OCI-LY7 (cell line): ENCODE measurements around the gene DTNB. TPM values are rescaled to one million over a fixed set of nuclear protein-coding genes. Genes with fewer than 3 reads are reported as not detected.

Source experiments
- BruUV-seq: library from RNA; stranded (reverse); fragments of 400-500 nt; replicated peaks from 2 replicates; lab custom pipeline; 2021; lab: Mats Ljungman, UMichigan
- CTCF ChIA-PET: fragments of 300-600 bp; sonication (Branson Sonifier 250); formaldehyde crosslinking; loops from one replicate; lab custom pipeline; 2022; ENCODE audit warnings: antibody characterized with exemption; ENCODE audit not compliant: unreplicated experiment; lab: Charles Lee
- POLR2A ChIA-PET: fragments of 300-600 bp; sonication (Branson Sonifier 250); formaldehyde crosslinking; loops from one replicate; lab custom pipeline; 2022; ENCODE audit warnings: antibody characterized with exemption; lab: Charles Lee
- DNase-seq: peaks from one replicate; pipeline ENCODE4 v3.0.0-alpha.2; 2015; ENCODE audit warnings: low spot score
- H2AFZ ChIP-seq: fragments of 200-600 bp; sonication (generic), shearing (Covaris generic); 2 replicates; pipeline ENCODE4 v1.6.1; 2014; ENCODE audit warnings: mild to moderate bottlenecking, antibody characterized with exemption, low read length, moderate library complexity
- H3K27ac ChIP-seq: fragments of 200-600 bp; sonication (generic); 2 replicates; pipeline ENCODE4 v1.5.1; 2014; ENCODE audit warnings: mixed run types, low read depth, mild to moderate bottlenecking, moderate library complexity, low read length, inconsistent platforms; ENCODE audit not compliant: poor library complexity, severe bottlenecking
- H3K36me3 ChIP-seq: fragments of 200-600 bp; sonication (generic); 2 replicates; pipeline ENCODE4 v1.6.1; 2014; ENCODE audit warnings: mild to moderate bottlenecking, antibody characterized with exemption, low read length, moderate library complexity, mixed read lengths; ENCODE audit not compliant: insufficient read depth
- H3K4me1 ChIP-seq: fragments of 200-600 bp; sonication (generic); 2 replicates; pipeline ENCODE4 v1.5.1; 2014; ENCODE audit warnings: mild to moderate bottlenecking, low read length; ENCODE audit not compliant: insufficient read depth, poor library complexity, severe bottlenecking
- H3K4me2 ChIP-seq: fragments of 200-600 bp; sonication (generic); 2 replicates; pipeline ENCODE4 v1.6.1; 2014; ENCODE audit warnings: mild to moderate bottlenecking, low read length
- H3K4me3 ChIP-seq: fragments of 200-600 bp; sonication (generic); 2 replicates; pipeline ENCODE4 v1.5.1; 2014; ENCODE audit warnings: mild to moderate bottlenecking, low read depth, low read length; ENCODE audit not compliant: poor library complexity, severe bottlenecking
- H3K79me2 ChIP-seq: fragments of 200-600 bp; sonication (generic); 2 replicates; pipeline ENCODE4 v1.6.1; 2016; ENCODE audit warnings: low read depth, mild to moderate bottlenecking, low read length, moderate library complexity, mixed read lengths; ENCODE audit not compliant: insufficient read depth
- H3K9me2 ChIP-seq: fragments of 200-600 bp; sonication (generic); 2 replicates; pipeline ENCODE4 v1.6.1; 2016; ENCODE audit warnings: mild to moderate bottlenecking, low read length, mixed read lengths; ENCODE audit not compliant: insufficient read depth
- H3K9me3 ChIP-seq: fragments of 200-600 bp; sonication (generic); 2 replicates; pipeline ENCODE4 v1.6.1; 2014; ENCODE audit warnings: mild to moderate bottlenecking, mixed run types, low read length, mixed read lengths
- H4K20me1 ChIP-seq: fragments of 200-600 bp; sonication (generic); 2 replicates; pipeline ENCODE4 v1.6.1; 2014; ENCODE audit warnings: mild to moderate bottlenecking, antibody characterized with exemption, low read length, moderate library complexity, mixed read lengths; ENCODE audit not compliant: insufficient read depth
- EZH2phosphoT487 ChIP-seq: fragments of 200-600 bp; sonication (generic); IDR thresholded peaks from 2 replicates; pipeline ENCODE4 v1.6.1; 2018; ENCODE audit warnings: low read depth, borderline replicate concordance, mild to moderate bottlenecking, mixed run types, antibody characterized with exemption, low read length, moderate library complexity, mixed read lengths
- intact Hi-C: fragments of 100-400 bp; cut with micrococcal nuclease; formaldehyde crosslinking; loops from one replicate; pipeline ENCODE4 v1.10.0; 2022; ENCODE audit not compliant: unreplicated experiment
- total RNA-seq, 2 experiments: library from RNA; depleted of rRNA in 1 of 2; stranded (reverse); fragments of >200 nt in 1 of 2; shearing (Covaris generic) in 1 of 2; gene quantifications; 2 replicates each; pipeline ENCODE4 v1.2.3, GENCODE V29; 2014 to 2022
- TF ChIP-seq, protein P1 (sequence below): fragments of 200-600 bp; sonication (generic); conservative IDR thresholded peaks from 2 replicates; pipeline ENCODE4 v1.5.1; 2014; ENCODE audit warnings: mild to moderate bottlenecking, antibody characterized with exemption, low read length, moderate library complexity, mixed read lengths

The DTNB gene
- total RNA-seq, 2 experiments from 2014 or later = 16.1 to 28.3 TPM

- intact Hi-C loops = loop anchor here (2.0 kb wide), 2 partner anchors 92 to 146 kb away; no protein-coding TSS in a partner anchor
- Histone ChIP-seq H3K27ac (peak overlapping the region; percentile 99), H3K4me1 (peaks cover 79% of the 10 kb centered on the region), H3K79me2 (no peaks in the 10 kb centered on the region; the same call in 1 of the 2 replicates), H3K4me3 (peak overlapping the region; percentile 65), H3K9me3 (no peaks in the 10 kb centered on the region), H4K20me1 (no peaks in the 10 kb centered on the region), H3K4me2 (peak overlapping the region; percentile 86), H2AFZ (peak overlapping the region; percentile 15; the same call in 1 of the 2 replicates), H3K9me2 (no peaks in the 10 kb centered on the region), H3K36me3 (no peaks in the 10 kb centered on the region; the same call in 1 of the 2 replicates)
- ChIA-PET POLR2A (interaction anchor here (0.6 to 5.3 kb wide), 6 partner anchors 9 to 98 kb away, joined by 3 to 110 read pairs (median 4); no protein-coding TSS in a partner anchor), CTCF (interaction anchor here (0.6 to 4.5 kb wide), 3 partner anchors 14 to 97 kb away, joined by 3 to 18 read pairs (median 4); no protein-coding TSS in a partner anchor)
- no peak for TF ChIP-seq EZH2phosphoT487
- TF ChIP-seq, protein P1, sequence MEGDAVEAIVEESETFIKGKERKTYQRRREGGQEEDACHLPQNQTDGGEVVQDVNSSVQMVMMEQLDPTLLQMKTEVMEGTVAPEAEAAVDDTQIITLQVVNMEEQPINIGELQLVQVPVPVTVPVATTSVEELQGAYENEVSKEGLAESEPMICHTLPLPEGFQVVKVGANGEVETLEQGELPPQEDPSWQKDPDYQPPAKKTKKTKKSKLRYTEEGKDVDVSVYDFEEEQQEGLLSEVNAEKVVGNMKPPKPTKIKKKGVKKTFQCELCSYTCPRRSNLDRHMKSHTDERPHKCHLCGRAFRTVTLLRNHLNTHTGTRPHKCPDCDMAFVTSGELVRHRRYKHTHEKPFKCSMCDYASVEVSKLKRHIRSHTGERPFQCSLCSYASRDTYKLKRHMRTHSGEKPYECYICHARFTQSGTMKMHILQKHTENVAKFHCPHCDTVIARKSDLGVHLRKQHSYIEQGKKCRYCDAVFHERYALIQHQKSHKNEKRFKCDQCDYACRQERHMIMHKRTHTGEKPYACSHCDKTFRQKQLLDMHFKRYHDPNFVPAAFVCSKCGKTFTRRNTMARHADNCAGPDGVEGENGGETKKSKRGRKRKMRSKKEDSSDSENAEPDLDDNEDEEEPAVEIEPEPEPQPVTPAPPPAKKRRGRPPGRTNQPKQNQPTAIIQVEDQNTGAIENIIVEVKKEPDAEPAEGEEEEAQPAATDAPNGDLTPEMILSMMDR = no peak
- TSS peak; percentile 82 for BruUV-seq
- DNase-seq = peak; percentile 45
These were observed 252.1 kb downstream of the DTNB start for GRCh38 chr2:25421289-25421688.

DNA sequence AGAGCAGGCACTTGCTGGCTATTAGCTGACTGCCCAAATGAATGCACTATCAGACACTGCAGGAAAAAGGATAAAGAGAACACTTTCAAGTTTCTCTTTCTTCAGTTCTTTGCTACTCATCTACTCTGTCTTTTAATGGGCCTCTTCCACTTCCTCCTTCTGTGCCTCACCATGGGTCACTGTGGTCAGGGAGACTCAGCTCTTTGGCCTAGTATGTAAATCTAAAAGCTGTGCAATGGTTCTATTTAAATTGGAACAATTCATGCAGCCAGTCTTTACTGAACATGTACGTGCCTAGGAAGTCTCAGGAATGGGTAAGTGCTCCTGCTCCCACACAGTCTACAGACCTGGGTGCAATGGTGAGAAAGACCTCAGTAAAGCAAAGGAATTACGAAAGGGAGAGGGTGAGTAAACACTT, 252.5 kb downstream of the DTNB start:
- Histone ChIP-seq H3K9me3 (no peaks in the 10 kb centered on the region), H3K27ac (peak overlapping the region; percentile 99), H3K4me2 (peak overlapping the region; percentile 86), H4K20me1 (no peaks in the 10 kb centered on the region), H2AFZ (peak overlapping the region; percentile 15; the same call in 1 of the 2 replicates), H3K4me3 (peak overlapping the region; percentile 65), H3K9me2 (no peaks in the 10 kb centered on the region), H3K4me1 (peaks cover 83% of the 10 kb centered on the region), H3K79me2 (no peaks in the 10 kb centered on the region; the same call in 1 of the 2 replicates), H3K36me3 (no peaks in the 10 kb centered on the region; the same call in 1 of the 2 replicates)
- TF ChIP-seq, protein P1 = no peak
- TF ChIP-seq EZH2phosphoT487 = no peak
- POLR2A ChIA-PET = interaction anchor here (0.6 to 5.3 kb wide), 6 partner anchors 10 to 99 kb away, joined by 3 to 110 read pairs (median 4); no protein-coding TSS in a partner anchor
- CTCF ChIA-PET = interaction anchor here (0.6 to 4.5 kb wide), 3 partner anchors 14 to 98 kb away, joined by 3 to 18 read pairs (median 4); no protein-coding TSS in a partner anchor
- DNase-seq = peak; percentile 71
- no TSS peak for BruUV-seq
- intact Hi-C loops = loop anchor here (2.0 kb wide), 2 partner anchors 92 to 146 kb away; no protein-coding TSS in a partner anchor
